ENCODE measurements around the gene FRS2.

DNA sequence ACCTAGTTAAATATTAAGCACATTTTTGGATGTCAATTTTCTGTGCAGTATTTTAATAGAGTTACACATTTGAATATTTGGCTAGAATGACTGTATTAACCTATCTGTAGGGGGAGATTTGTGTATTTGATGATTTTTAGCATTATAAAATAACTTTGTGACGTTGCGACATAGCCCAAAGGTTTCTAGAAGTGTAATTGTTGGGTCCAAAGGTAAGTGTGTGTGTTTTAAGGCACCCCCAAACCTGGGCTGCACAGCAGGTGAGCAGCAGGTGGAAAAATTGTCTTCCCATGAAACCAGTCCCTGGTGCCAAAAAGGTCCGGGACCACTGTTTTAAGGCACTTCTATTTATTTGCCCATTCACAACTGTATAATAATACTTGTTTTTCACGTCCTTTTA is 118.3 kb downstream of the FRS2 start:
- TF ChIP-seq, protein P1, sequence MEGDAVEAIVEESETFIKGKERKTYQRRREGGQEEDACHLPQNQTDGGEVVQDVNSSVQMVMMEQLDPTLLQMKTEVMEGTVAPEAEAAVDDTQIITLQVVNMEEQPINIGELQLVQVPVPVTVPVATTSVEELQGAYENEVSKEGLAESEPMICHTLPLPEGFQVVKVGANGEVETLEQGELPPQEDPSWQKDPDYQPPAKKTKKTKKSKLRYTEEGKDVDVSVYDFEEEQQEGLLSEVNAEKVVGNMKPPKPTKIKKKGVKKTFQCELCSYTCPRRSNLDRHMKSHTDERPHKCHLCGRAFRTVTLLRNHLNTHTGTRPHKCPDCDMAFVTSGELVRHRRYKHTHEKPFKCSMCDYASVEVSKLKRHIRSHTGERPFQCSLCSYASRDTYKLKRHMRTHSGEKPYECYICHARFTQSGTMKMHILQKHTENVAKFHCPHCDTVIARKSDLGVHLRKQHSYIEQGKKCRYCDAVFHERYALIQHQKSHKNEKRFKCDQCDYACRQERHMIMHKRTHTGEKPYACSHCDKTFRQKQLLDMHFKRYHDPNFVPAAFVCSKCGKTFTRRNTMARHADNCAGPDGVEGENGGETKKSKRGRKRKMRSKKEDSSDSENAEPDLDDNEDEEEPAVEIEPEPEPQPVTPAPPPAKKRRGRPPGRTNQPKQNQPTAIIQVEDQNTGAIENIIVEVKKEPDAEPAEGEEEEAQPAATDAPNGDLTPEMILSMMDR (IDR thresholded peaks at IDR 0.05): no peak
- no peak for TF ChIP-seq POLR2A (IDR thresholded peaks at IDR 0.05)

All from suprapubic skin (tissue), 3 donors.